GM19099 (cell line): ENCODE data around the gene USP15.

Source experiments
- POLR2A ChIP-seq: IDR thresholded peaks from 3 replicates; pipeline ENCODE4 v1.6.1; 2011; ENCODE audit warnings: low read depth; ENCODE audit not compliant: insufficient read length; ENCODE audit errors: extremely low read depth

Gene USP15

GRCh38 chr12:62250671-62251608 lies 9.3 kb upstream of the USP15 start:
- TF ChIP-seq POLR2A = no peak

- TF ChIP-seq POLR2A = no peak
Measured at GRCh38 chr12:62251609-62251958, 8.6 kb upstream of the USP15 start.

GRCh38 chr12:62252576-62252975 lies 7.6 kb upstream of the USP15 start:
- no peak for TF ChIP-seq POLR2A

GRCh38 chr12:62254967-62255366 lies 5.2 kb upstream of the USP15 start:
- TF ChIP-seq POLR2A = no peak

GRCh38 chr12:62256408-62257096 lies 3.7 kb upstream of the USP15 start:
- TF ChIP-seq POLR2A = no peak

GRCh38 chr12:62258231-62258630 lies 2.0 kb upstream of the USP15 start:
- TF ChIP-seq POLR2A = no peak

- no peak for TF ChIP-seq POLR2A
Measured at GRCh38 chr12:62258941-62259630, 1.1 kb upstream of the USP15 start.

- TF ChIP-seq POLR2A = no peak
Measured at GRCh38 chr12:62259631-62259992, 592 bp upstream of the USP15 start.

- TF ChIP-seq POLR2A = peak; percentile 48
Measured at GRCh38 chr12:62260733-62261683, 804 bp downstream of the USP15 start.

- TF ChIP-seq POLR2A = no peak
Measured at GRCh38 chr12:62261876-62262517, 1.8 kb downstream of the USP15 start.

GRCh38 chr12:62263232-62263631 lies 3.0 kb downstream of the USP15 start:
- TF ChIP-seq POLR2A = no peak

- no peak for TF ChIP-seq POLR2A
Measured at GRCh38 chr12:62263966-62264365, 3.8 kb downstream of the USP15 start.

GRCh38 chr12:62264706-62265105 lies 4.5 kb downstream of the USP15 start:
- TF ChIP-seq POLR2A = no peak

- TF ChIP-seq POLR2A = no peak
Measured at GRCh38 chr12:62265511-62265910, 5.3 kb downstream of the USP15 start.

GRCh38 chr12:62267026-62267425 lies 6.8 kb downstream of the USP15 start:
- TF ChIP-seq POLR2A = no peak

- no peak for TF ChIP-seq POLR2A
Measured at GRCh38 chr12:62267480-62267879, 7.3 kb downstream of the USP15 start.
